AG10803 (cell line): ENCODE results near the gene TH.

Experiments
- DNase-seq: peaks from one replicate; pipeline ENCODE4 v3.0.0; 2010; ENCODE audit warnings: low read depth
- H3K4me3 ChIP-seq: 2 replicates; pipeline ENCODE4 v1.5.1; 2011; ENCODE audit warnings: mild to moderate bottlenecking, low read length, control low read depth
- TF ChIP-seq, protein P1 (sequence below): conservative IDR thresholded peaks from 2 replicates; pipeline ENCODE4 v1.5.1; 2011; ENCODE audit warnings: mild to moderate bottlenecking, low read length, control low read depth, inconsistent platforms

TH gene

GRCh38 chr11:2207773-2208621 lies 36.4 kb upstream of the TH start:
- H3K4me3 ChIP-seq: no peak overlapping the region
- DNase-seq: no peak
- TF ChIP-seq, protein P1, sequence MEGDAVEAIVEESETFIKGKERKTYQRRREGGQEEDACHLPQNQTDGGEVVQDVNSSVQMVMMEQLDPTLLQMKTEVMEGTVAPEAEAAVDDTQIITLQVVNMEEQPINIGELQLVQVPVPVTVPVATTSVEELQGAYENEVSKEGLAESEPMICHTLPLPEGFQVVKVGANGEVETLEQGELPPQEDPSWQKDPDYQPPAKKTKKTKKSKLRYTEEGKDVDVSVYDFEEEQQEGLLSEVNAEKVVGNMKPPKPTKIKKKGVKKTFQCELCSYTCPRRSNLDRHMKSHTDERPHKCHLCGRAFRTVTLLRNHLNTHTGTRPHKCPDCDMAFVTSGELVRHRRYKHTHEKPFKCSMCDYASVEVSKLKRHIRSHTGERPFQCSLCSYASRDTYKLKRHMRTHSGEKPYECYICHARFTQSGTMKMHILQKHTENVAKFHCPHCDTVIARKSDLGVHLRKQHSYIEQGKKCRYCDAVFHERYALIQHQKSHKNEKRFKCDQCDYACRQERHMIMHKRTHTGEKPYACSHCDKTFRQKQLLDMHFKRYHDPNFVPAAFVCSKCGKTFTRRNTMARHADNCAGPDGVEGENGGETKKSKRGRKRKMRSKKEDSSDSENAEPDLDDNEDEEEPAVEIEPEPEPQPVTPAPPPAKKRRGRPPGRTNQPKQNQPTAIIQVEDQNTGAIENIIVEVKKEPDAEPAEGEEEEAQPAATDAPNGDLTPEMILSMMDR: no peak

GRCh38 chr11:2207212-2207611 lies 35.6 kb upstream of the TH start:
- TF ChIP-seq, protein P1: no peak
- no peak overlapping the region for H3K4me3 ChIP-seq
- no peak for DNase-seq

GRCh38 chr11:2205981-2206690 lies 34.5 kb upstream of the TH start:
- DNase-seq: no peak
- TF ChIP-seq, protein P1: no peak
- H3K4me3 ChIP-seq: no peak overlapping the region

DNA sequence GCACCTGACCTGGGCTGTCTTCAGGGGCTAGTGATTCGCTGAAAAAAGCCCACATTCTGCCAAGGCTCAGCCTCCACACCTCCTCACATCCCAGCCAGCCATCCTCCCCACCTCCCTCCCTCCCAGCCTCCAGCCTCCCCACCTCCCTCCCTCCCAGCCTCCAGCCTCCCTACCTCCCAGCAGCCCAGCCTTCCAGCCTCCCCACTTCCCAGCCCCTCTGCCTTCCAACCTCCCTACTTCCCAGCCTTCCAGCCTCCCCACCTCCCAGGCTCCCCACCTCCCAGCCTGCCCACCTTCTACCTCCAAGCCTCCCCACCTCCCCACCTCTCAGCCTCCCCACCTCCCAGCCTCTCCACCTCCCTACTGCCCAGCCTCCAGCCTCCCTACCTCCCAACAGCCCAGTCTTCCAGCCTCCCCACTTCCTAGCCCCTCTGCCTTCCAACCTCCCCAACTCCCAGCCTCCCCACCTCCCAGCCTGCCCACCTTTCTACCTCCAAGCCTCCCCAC lies 33.7 kb upstream of the TH start:
- H3K4me3 ChIP-seq: no peak overlapping the region
- no peak for DNase-seq
- TF ChIP-seq, protein P1: no peak

DNA sequence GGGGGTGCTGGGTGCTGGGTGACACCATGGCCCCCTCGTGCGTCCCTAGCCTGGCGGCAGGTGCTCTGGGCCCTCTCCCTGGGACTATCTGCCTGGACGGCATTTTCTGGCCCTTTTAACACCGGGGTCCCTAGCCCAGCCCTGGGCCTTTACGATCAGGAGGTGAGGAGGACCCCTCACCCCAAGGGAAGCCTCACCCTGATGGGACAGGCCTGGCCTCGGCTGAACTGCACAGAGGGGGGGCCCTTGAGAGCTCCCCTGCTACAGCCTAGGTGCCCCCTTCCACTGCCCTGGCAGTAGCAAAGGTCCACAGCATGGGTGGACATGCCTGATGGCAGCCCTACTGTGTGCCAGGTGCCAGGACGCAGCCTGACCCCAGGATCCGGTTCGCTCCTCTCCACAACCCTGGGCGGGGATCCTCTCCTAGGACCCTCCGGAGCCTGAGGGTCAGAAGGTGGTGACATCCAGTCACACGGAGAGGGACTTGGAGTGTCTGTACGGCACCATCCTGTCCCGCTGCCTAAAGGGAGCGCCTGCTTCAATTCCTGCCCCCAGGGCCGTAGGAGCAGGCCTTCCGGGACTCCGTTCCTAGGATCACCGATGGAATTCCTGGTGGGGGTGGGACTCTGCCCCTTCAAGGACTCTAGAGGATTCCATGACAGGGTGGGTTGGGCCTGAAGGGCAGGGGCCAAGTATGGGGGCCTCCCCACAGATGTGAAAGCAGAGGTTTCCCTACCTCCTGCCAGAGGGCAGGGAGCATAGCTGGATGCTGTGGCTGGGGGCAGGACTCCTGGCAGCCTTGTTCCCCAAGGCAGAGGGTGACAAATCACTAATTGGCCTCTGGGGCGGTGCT lies 33.0 kb upstream of the TH start:
- H3K4me3 ChIP-seq: no peak overlapping the region
- TF ChIP-seq, protein P1: no peak
- no peak for DNase-seq

DNA sequence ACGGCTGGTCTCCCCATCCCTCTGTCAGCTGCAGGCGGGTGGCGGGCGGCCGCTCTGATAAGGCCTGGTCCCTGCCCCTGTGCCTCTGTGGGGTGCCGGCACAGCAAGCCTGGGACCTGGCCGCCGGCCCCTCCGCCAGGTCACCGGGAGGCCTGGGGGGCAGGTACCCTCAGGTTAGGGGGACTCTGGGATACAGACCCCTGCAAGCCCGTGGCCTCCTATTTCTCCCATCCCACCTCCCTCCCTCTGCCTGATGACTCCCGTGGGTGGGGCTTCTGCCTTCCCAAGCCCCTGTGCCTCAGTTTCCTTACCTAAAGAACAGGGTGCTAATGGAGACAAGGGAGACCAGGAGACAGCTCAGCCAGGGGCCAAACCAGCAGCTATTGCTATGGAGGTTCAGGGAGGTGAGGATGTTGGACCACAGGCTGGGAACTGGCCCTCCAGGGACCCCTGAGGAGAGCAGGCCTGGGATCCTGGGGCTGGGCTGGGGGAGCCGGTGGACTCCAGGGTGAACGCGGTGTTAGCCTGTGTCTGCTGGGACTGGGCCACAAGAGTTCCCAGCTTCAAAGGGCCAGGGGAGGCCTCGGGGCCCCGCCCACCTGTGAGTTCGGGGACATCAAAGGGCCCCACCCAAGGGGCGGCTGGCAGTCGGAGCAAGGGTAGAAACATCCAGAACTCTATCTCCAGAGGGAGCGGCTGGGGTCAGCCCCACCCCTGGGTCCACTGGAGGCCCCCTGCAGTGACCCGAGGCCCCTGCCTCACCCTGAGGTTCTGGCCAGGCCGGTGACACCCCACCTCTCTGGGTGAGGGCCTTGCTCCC lies 32.0 kb upstream of the TH start:
- TF ChIP-seq, protein P1: no peak
- no peak for DNase-seq

More for the DNA sequence above, 32.0 kb upstream of the TH start:
- H3K4me3 ChIP-seq: no peak overlapping the region
